DND-41 (cell line): Measurements from ENCODE around the gene LINC01488.

Experiments used
- CTCF ChIP-seq: IDR thresholded peaks from 2 replicates; pipeline ENCODE4 v1.5.1; 2012; ENCODE audit warnings: borderline replicate concordance, low read length, moderate library complexity, mild to moderate bottlenecking; ENCODE audit not compliant: poor library complexity, severe bottlenecking; ENCODE audit errors: extremely low read depth
- EZH2 ChIP-seq: IDR thresholded peaks from 3 replicates; pipeline ENCODE4 v1.6.1; 2012; ENCODE audit warnings: borderline replicate concordance, low read depth, mild to moderate bottlenecking, moderate library complexity, low read length, inconsistent platforms; ENCODE audit not compliant: severe bottlenecking

GRCh38 chr11:69473276-69473845 is 8.1 kb upstream of the LINC01488 start:
- TF ChIP-seq CTCF: no peak
- no peak for TF ChIP-seq EZH2
